GM23248 (cell line): Measurements from ENCODE around the gene WWOX.

Experiments
- EZH2 ChIP-seq: fragments of 200-600 bp; sonication (generic); IDR thresholded peaks from 2 replicates; pipeline ENCODE4 v1.6.1; 2018; ENCODE audit warnings: antibody characterized with exemption, mild to moderate bottlenecking; ENCODE audit not compliant: insufficient read depth, poor library complexity, severe bottlenecking
- EZH2phosphoT487 ChIP-seq: fragments of 200-600 bp; sonication (generic); IDR thresholded peaks from 2 replicates; pipeline ENCODE4 v1.6.1; 2018; ENCODE audit warnings: antibody characterized with exemption, moderate library complexity, mild to moderate bottlenecking, low read depth; ENCODE audit not compliant: insufficient read depth

GRCh38 chr16:78932355-78932943 is 833.0 kb downstream of the WWOX start:
- TF ChIP-seq EZH2 (no peak), EZH2phosphoT487 (no peak)
